Right ventricle myocardium superior (tissue), 1 donor: Measurements from ENCODE around the gene KCTD20. TPM values are rescaled to one million over a fixed set of nuclear protein-coding genes. Genes with fewer than 3 reads are reported as not detected.
A peak's percentile ranks its signal among the peaks of the same experiment; 100 is the strongest.
"Not testable (repeated sequence)": the region's sequence is repeated elsewhere in the genome, so short reads cannot be mapped to it uniquely, and the experiment has no call there.

Source experiments
- ATAC-seq: fragments of 200-7000 bp; cut with Tn5 transposase; one replicate; pipeline ENCODE4 v1.9.1; 2020; ENCODE audit warnings: mild to moderate bottlenecking; ENCODE audit not compliant: poor library complexity
- DNase-seq: peaks from one replicate; pipeline ENCODE4 v3.0.0-alpha.2; 2020
- intact Hi-C: fragments of 100-400 bp; cut with DNase I; formaldehyde crosslinking; loops from one replicate; pipeline ENCODE4 v1.11.2; 2022
- long read RNA-seq: library from polyadenylated mRNA; unstranded; transcript quantifications from one replicate; pipeline ENCODE4 v2.0.0, GENCODE V29; 2021
- total RNA-seq: library from RNA; stranded (reverse); fragmentation: NEBNext Ultra II Directional; extraction: Animal tissue kit (Norgen Biotek cat#: 25700); gene quantifications from one replicate; pipeline ENCODE4 v1.2.1, GENCODE V29; 2021
- donor health status: DM: no; HTN: yes; CAD: no; lungs with severe emphysema.

KCTD20 gene
- total RNA-seq, result 22.1 TPM
- long read RNA-seq, full-length matches to known transcripts, result 18 of 32 reads
- long read RNA-seq, partial matches to known transcripts, result 1 of 32 reads
- long read RNA-seq, other reads (novel, unspliced or antisense), result 13 of 32 reads

GRCh38 chr6:36442671-36443470 lies at the start of gene KCTD20, which contains the start of gene PXT1:
TSS of gene KCTD20 (plus strand) at chr6:36443000. CDS start at chr6:36470098, 27,098 bp downstream.
TSS of gene PXT1 (minus strand) at chr6:36442854. CDS start at chr6:36426082, 16,772 bp downstream.
- intact Hi-C loops, result loop anchor here (10.0 kb wide), 1 partner anchor 152 kb away; the partner anchor contains the start of gene SRSF3
- ATAC-seq (peak; percentile 94), DNase-seq (peak; percentile 93)

GRCh38 chr6:36399970-36400369 lies 42.8 kb upstream of the KCTD20 start:
- intact Hi-C loops, result no loop called here
- DNase-seq (no peak), ATAC-seq (no peak)

- DNase-seq, result no peak
- ATAC-seq, result no peak
- intact Hi-C loops, result no loop called here
These were observed 40.3 kb upstream of the KCTD20 start for GRCh38 chr6:36402481-36402880.

DNA sequence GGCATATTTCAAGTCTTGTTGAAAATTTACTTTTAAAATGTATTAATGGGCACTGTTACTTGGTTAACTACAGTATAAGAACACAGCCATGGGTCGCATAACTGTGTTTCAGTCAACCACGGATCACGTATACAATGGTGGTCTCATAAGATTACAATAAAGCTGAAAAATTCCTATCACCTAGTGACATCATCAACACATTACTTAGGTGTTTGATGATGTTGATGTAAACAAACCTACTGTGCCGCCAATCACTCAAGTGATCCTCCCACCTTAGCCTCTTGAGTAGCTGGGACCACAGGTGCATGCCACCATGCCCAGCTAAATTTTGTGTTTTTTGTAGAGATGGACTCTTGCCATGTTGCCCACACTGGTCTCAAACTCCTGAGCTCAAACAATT lies 38.6 kb upstream of the KCTD20 start:
- intact Hi-C loops, result no loop called here
- no peak for ATAC-seq
- DNase-seq, result no peak

- ATAC-seq, intact Hi-C loops, DNase-seq: not testable (repeated sequence)
These were observed 33.1 kb upstream of the KCTD20 start for GRCh38 chr6:36409718-36410117.

GRCh38 chr6:36413489-36414480 lies 29.0 kb upstream of the KCTD20 start:
- no peak for ATAC-seq
- intact Hi-C loops, result no loop called here
- DNase-seq, result no peak

DNA sequence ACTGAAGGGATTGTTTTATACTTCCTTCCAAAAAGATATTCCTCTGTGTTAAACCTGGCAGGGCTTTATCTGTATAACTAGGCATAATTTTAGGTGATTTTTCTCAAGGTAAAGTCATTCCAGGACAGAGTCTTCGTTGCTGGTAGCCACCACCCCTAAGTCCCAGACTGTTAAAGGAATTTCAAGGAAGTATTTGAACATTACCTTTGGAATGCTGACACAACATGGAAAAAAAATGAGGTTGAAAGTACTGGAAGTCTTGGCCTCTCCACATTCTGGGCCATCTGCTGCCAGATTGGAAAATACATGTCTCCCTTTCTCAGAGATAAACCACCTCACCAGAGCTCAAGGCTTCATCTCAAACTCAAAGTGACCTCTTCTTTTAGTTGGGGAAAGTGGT lies 28.3 kb upstream of the KCTD20 start:
- DNase-seq (no peak), ATAC-seq (no peak)
- intact Hi-C loops, result no loop called here

- intact Hi-C loops, result no loop called here
- DNase-seq (no peak), ATAC-seq (no peak)
These were observed 24.2 kb upstream of the KCTD20 start for GRCh38 chr6:36418558-36418957.

GRCh38 chr6:36419310-36419709 lies 23.5 kb upstream of the KCTD20 start:
- intact Hi-C loops, result no loop called here

GRCh38 chr6:36422714-36423100 lies 20.1 kb upstream of the KCTD20 start:
- DNase-seq (no peak), ATAC-seq (no peak)
- intact Hi-C loops, result no loop called here

More at GRCh38 chr6:36419310-36419709, 23.5 kb upstream of the KCTD20 start:
- DNase-seq, result no peak
- ATAC-seq, result no peak

DNA sequence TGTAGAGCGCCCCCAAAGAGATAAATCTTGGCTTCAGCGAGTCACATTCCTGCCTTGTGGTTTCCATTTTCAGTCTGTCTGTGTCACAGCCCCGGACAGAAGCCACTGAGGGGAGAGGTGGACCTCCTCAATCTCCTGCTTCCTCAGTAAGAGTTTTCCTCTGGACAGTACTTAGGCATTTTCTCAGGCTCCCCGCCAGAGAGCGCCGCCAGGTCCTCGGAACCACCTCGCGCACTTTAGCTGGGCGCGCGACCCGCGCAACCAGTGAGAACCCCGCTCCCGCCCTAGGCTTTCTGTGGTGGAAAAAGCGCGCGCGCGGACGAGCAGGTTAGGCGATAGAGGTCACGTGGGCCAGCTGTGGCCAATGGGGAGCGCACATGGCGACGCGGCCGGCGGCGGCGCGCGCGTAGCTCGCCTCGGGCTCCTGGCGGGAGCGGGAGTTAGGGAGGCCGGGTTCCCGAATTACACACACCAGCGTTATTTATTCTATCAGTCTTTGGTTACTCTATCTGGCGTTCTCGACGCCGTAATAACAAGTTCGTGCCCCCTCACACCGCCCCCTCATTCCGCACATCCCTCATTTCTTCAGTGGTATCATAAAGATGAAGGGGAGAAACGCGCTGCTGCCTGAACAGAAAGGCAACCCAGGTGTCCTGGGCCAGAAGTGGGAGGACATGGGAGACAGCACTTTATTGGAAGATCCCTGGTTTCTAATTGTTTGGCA lies 19.5 kb upstream of the KCTD20 start:
- DNase-seq, result peak; percentile 100
- peak; percentile 100 for ATAC-seq
- intact Hi-C loops, result no loop called here

DNA sequence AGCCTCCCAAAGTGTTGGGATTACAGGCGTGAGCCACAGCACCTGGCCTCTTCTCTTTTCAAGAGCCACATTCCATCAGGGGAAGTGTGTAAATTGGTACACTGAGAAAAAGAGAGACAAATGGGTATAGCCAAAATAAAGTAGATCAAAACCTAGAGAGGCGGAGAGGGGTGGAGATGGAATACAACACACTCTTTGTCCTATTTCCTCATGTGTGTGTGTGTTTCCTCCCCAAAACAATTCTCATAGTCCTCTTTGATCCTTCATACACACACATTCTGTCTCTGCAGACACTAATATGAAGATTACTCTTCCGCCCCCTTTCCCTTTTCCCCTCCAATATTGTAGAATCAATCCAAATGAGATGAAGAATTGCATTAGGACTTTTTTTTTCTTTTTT lies 16.2 kb upstream of the KCTD20 start:
- no peak for DNase-seq
- intact Hi-C loops, result no loop called here
- no peak for ATAC-seq

GRCh38 chr6:36428911-36429310 lies 13.9 kb upstream of the KCTD20 start:
- intact Hi-C loops, result no loop called here
- ATAC-seq (no peak), DNase-seq (no peak)

GRCh38 chr6:36430351-36430750 lies 12.4 kb upstream of the KCTD20 start:
- DNase-seq, result no peak
- no peak for ATAC-seq
- intact Hi-C loops, result no loop called here

GRCh38 chr6:36431197-36431596 lies 11.6 kb upstream of the KCTD20 start:
- intact Hi-C loops, result no loop called here

DNA sequence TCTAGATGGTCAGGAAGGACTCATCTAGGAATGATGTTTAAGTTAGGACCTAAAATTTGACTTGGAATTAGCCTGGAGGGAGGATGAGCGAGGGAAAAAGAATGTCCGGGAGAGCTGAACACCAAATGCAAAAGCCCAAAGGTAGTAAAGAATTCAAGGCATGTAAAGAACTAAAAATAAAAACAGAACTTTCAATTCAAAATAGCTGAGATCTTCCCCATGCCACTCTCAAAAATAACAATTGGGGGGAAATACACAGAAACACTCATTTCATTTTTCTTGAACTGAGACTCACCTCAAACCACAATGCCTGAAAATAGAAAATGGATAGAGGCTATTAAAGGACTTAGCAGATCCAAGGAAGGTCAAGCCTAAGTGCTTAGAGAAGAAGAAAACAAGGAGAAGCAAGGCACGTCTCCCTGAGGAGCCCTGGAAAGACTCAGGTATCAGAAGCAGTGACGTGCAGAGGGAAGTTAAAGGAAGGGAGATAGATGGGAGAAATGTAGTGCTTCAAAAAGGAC lies 10.6 kb upstream of the KCTD20 start:
- ATAC-seq (no peak), DNase-seq (no peak)
- intact Hi-C loops, result no loop called here

More at GRCh38 chr6:36431197-36431596, 11.6 kb upstream of the KCTD20 start:
- ATAC-seq (no peak), DNase-seq (no peak)

- intact Hi-C loops, result no loop called here
- DNase-seq, result no peak
- ATAC-seq, result no peak
These were observed 6.3 kb upstream of the KCTD20 start for GRCh38 chr6:36436466-36436865.

- ATAC-seq, result peak; percentile 91
- intact Hi-C loops, result loop anchor here (10.0 kb wide), 1 partner anchor 153 kb away; the partner anchor contains the start of gene SRSF3
- DNase-seq, result peak; percentile 95
These were observed 1.4 kb upstream of the KCTD20 start for GRCh38 chr6:36441307-36441894.
